OCI-M1 (cell line): ENCODE results near the gene RPS6KA2.

Source experiments
- DNase-seq: peaks from one replicate; lab custom pipeline; 2025; lab: John Stamatoyannopoulos, UW

Gene RPS6KA2

GRCh38 chr6:166466178-166467122 lies 160.6 kb downstream of the RPS6KA2 start:
- no peak for DNase-seq

- no peak for DNase-seq
Observed at GRCh38 chr6:166465671-166466087, 161.4 kb downstream of the RPS6KA2 start.

GRCh38 chr6:166465003-166465399 lies 162.1 kb downstream of the RPS6KA2 start:
- no peak for DNase-seq

- no peak for DNase-seq
Observed at GRCh38 chr6:166464068-166465002, 162.7 kb downstream of the RPS6KA2 start.

GRCh38 chr6:166463359-166464067 lies 163.5 kb downstream of the RPS6KA2 start:
- no peak for DNase-seq

- no peak for DNase-seq
Observed at GRCh38 chr6:166462461-166463135, 164.5 kb downstream of the RPS6KA2 start.

GRCh38 chr6:166461821-166462460 lies 165.1 kb downstream of the RPS6KA2 start:
- no peak for DNase-seq

GRCh38 chr6:166460473-166461437 lies 166.3 kb downstream of the RPS6KA2 start:
- DNase-seq, result no peak

GRCh38 chr6:166459906-166460305 lies 167.1 kb downstream of the RPS6KA2 start:
- no peak for DNase-seq

GRCh38 chr6:166459272-166459671 lies 167.8 kb downstream of the RPS6KA2 start:
- no peak for DNase-seq

GRCh38 chr6:166456395-166457156 lies 170.5 kb downstream of the RPS6KA2 start:
- no peak for DNase-seq

- DNase-seq, result no peak
Observed at GRCh38 chr6:166454692-166455515, 172.1 kb downstream of the RPS6KA2 start.

- DNase-seq, result no peak
Observed at GRCh38 chr6:166453651-166454050, 173.4 kb downstream of the RPS6KA2 start.

GRCh38 chr6:166450167-166450873 lies 176.7 kb downstream of the RPS6KA2 start:
- no peak for DNase-seq

GRCh38 chr6:166449641-166450040 lies 177.4 kb downstream of the RPS6KA2 start:
- DNase-seq, result no peak

GRCh38 chr6:166449036-166449435 lies 178.0 kb downstream of the RPS6KA2 start:
- no peak for DNase-seq

- DNase-seq, result no peak
Observed at GRCh38 chr6:166448432-166448831, 178.6 kb downstream of the RPS6KA2 start.
